ENCODE results near the gene BOD1. TPM values are rescaled to one million over a fixed set of nuclear protein-coding genes. Genes with fewer than 3 reads are reported as not detected.
"Not testable (repeated sequence)": the region's sequence is repeated elsewhere in the genome, so short reads cannot be mapped to it uniquely, and the experiment has no call there.

Gene BOD1
- total and polyA plus RNA-seq, 2 donors (not counting 1 experiment from before 2014, with no cell fraction given): 60.7 to 86.9 TPM

DNA sequence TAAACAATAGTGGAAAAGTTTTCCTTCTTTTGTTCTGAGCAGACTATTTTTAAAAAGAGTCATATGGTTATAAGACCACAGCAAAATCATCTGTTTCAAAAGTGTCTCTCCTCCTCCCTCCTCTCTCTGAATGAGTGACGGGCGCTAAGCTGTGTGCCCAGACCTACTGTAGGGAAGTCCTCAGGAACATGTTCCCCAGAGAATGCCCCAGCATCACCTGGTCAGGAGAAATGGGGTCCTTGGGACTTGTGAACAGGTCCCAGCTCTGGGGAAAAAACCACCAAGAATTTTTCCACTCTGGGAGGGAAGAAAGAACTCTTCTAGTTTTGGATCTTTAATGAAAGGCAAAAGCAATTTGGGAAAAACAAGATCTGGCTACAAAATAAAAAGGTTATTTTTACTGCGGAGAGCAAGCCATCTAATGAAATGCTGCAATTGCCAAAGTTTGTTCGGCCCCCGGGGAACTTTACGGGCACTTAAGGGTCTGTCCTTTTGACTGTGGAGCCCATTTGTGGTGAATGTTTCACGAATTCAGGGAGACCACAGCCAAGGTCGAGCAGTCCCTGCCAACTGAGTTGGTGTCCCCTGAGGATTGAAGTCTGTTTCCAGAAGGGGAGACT lies 25.9 kb downstream of the BOD1 start:
- H3K4me2 ChIP-seq (ENCODE audit: extremely low read depth, insufficient read depth, low read length): no peak overlapping the region
- H3K9ac ChIP-seq (ENCODE audit: insufficient read depth, low read length): no peak overlapping the region
- H4K20me1 ChIP-seq (ENCODE audit: control insufficient read depth, extremely low read depth, insufficient read depth, low read length): no peaks in the 10 kb centered on the region
- DNase-seq (ENCODE audit: low read depth in 2 of 2): no peak
- H3K27ac ChIP-seq (ENCODE audit: insufficient read depth, low read length): no peak overlapping the region
- TF ChIP-seq EZH2 (IDR thresholded peaks at IDR 0.05; ENCODE audit: low read length, missing control alignments): no peak
- TF ChIP-seq, protein P1, sequence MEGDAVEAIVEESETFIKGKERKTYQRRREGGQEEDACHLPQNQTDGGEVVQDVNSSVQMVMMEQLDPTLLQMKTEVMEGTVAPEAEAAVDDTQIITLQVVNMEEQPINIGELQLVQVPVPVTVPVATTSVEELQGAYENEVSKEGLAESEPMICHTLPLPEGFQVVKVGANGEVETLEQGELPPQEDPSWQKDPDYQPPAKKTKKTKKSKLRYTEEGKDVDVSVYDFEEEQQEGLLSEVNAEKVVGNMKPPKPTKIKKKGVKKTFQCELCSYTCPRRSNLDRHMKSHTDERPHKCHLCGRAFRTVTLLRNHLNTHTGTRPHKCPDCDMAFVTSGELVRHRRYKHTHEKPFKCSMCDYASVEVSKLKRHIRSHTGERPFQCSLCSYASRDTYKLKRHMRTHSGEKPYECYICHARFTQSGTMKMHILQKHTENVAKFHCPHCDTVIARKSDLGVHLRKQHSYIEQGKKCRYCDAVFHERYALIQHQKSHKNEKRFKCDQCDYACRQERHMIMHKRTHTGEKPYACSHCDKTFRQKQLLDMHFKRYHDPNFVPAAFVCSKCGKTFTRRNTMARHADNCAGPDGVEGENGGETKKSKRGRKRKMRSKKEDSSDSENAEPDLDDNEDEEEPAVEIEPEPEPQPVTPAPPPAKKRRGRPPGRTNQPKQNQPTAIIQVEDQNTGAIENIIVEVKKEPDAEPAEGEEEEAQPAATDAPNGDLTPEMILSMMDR (conservative IDR thresholded peaks at IDR 0.05 in 1 of 2, IDR thresholded peaks at IDR 0.05 in 1 of 2; ENCODE audit: low read depth in 1 of 2, low read length in 2 of 2): no peak
- H3K36me3 ChIP-seq (ENCODE audit: control insufficient read depth, insufficient read depth, low read length): no peaks in the 10 kb centered on the region
- no peaks in the 10 kb centered on the region for H3K79me2 ChIP-seq (ENCODE audit: control insufficient read depth, insufficient read depth, low read length)
- no peak overlapping the region for H3K4me3 ChIP-seq (replicated peaks in 1 of 4; ENCODE audit: control extremely low read depth in 1 of 4, insufficient read depth in 1 of 4, low read depth in 3 of 4, low read length in 4 of 4)
- H3K27me3 ChIP-seq (ENCODE audit: control insufficient read depth, insufficient read depth, low read length): no peaks in the 10 kb centered on the region
- H3K4me1 ChIP-seq (ENCODE audit: control insufficient read depth, extremely low read depth, insufficient read depth, low read length): no peaks in the 10 kb centered on the region
- no peak overlapping the region for H2AFZ ChIP-seq (ENCODE audit: low read length)
- H3K9me3 ChIP-seq (ENCODE audit: control insufficient read depth, insufficient read depth, low read depth, low read length): no peaks in the 10 kb centered on the region

DNA sequence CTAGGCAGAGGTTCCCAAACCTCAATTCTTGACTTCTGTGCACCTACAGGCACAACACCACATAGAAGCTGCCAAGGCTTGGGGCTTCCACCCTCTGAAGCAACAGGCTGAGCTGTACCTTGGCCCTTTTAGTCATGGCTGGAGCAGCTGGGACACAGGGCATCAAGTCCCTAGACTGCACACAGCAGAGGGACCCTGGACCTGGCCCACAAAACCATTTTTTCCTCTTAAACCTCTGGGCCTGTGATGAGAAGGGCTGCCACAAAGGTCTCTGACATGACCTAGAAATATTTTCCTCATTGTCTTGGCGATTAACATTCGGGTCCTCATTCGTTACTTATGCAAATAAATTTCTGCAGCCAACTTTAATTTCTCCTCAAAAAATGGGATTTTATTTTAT lies 30.3 kb downstream of the BOD1 start:
- not testable (repeated sequence) for DNase-seq (ENCODE audit: low read depth in 2 of 2); H3K36me3 ChIP-seq (ENCODE audit: control insufficient read depth, insufficient read depth, low read length); H3K4me1 ChIP-seq (ENCODE audit: control insufficient read depth, extremely low read depth, insufficient read depth, low read length); H3K27me3 ChIP-seq (ENCODE audit: control insufficient read depth, insufficient read depth, low read length); H3K4me3 ChIP-seq (replicated peaks in 1 of 4; ENCODE audit: control extremely low read depth in 1 of 4, insufficient read depth in 1 of 4, low read depth in 3 of 4, low read length in 4 of 4); H3K4me2 ChIP-seq (ENCODE audit: extremely low read depth, insufficient read depth, low read length); H3K79me2 ChIP-seq (ENCODE audit: control insufficient read depth, insufficient read depth, low read length); H3K9me3 ChIP-seq (ENCODE audit: control insufficient read depth, insufficient read depth, low read depth, low read length); H3K9ac ChIP-seq (ENCODE audit: insufficient read depth, low read length); H3K27ac ChIP-seq (ENCODE audit: insufficient read depth, low read length); H2AFZ ChIP-seq (ENCODE audit: low read length); H4K20me1 ChIP-seq (ENCODE audit: control insufficient read depth, extremely low read depth, insufficient read depth, low read length)

DNA sequence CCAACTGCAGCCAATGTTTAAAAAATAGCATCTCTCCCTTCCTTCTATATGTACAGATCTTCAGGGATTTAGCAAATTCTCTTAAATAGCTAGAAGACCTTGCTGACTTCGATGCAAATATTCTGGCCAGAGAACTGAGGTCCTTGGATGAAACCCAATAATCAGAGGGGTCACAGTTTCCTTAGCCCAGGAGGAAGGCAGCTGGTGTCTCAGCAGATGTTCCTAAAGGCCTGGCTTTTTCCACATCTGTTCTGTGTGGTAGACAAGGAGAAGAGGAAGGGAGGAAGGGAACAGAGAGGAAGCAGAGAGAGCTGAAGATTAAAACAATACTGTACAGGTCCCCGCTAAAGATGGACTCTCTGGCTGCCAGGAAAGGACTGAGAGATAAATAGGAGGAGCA lies 33.1 kb downstream of the BOD1 start:
- DNase-seq (ENCODE audit: low read depth in 2 of 2): no peak
- Histone ChIP-seq H3K4me3 (replicated peaks in 1 of 4; ENCODE audit: control extremely low read depth in 1 of 4, insufficient read depth in 1 of 4, low read depth in 3 of 4, low read length in 4 of 4) (no peak overlapping the region), H3K4me2 (ENCODE audit: extremely low read depth, insufficient read depth, low read length) (no peak overlapping the region), H4K20me1 (ENCODE audit: control insufficient read depth, extremely low read depth, insufficient read depth, low read length) (no peaks in the 10 kb centered on the region), H3K27me3 (ENCODE audit: control insufficient read depth, insufficient read depth, low read length) (no peaks in the 10 kb centered on the region), H3K79me2 (ENCODE audit: control insufficient read depth, insufficient read depth, low read length) (no peaks in the 10 kb centered on the region), H3K36me3 (ENCODE audit: control insufficient read depth, insufficient read depth, low read length) (no peaks in the 10 kb centered on the region), H3K9me3 (ENCODE audit: control insufficient read depth, insufficient read depth, low read depth, low read length) (no peaks in the 10 kb centered on the region), H3K4me1 (ENCODE audit: control insufficient read depth, extremely low read depth, insufficient read depth, low read length) (peaks cover 4% of the 10 kb centered on the region), H3K9ac (ENCODE audit: insufficient read depth, low read length) (no peak overlapping the region), H3K27ac (ENCODE audit: insufficient read depth, low read length) (no peak overlapping the region), H2AFZ (ENCODE audit: low read length) (no peak overlapping the region)
- TF ChIP-seq, protein P1 (conservative IDR thresholded peaks at IDR 0.05 in 1 of 2, IDR thresholded peaks at IDR 0.05 in 1 of 2; ENCODE audit: low read depth in 1 of 2, low read length in 2 of 2): no peak
- TF ChIP-seq EZH2 (IDR thresholded peaks at IDR 0.05; ENCODE audit: low read length, missing control alignments): no peak
